IMR-90 (cell line): Measurements from ENCODE around the gene SULT1B1.

Experiments
- BHLHE40 ChIP-seq: fragments of 150-350 bp; IDR thresholded peaks from 2 replicates; pipeline ENCODE4 v1.6.1; 2016; ENCODE audit warnings: mild to moderate bottlenecking, low read depth, low read length
- CEBPB ChIP-seq: IDR thresholded peaks from 2 replicates; pipeline ENCODE4 v1.6.1; 2012; ENCODE audit warnings: low read depth, low read length, improper control_type of control experiment
- CHD1 ChIP-seq: IDR thresholded peaks from 2 replicates; pipeline ENCODE4 v1.6.1; 2012; ENCODE audit warnings: low read depth, low read length, improper control_type of control experiment
- FOS ChIP-seq: fragments of 150-350 bp; IDR thresholded peaks from 2 replicates; pipeline ENCODE4 v1.6.1; 2016; ENCODE audit warnings: low read depth, low read length
- MAFK ChIP-seq: IDR thresholded peaks from 2 replicates; pipeline ENCODE4 v1.6.1; 2012; ENCODE audit warnings: low read depth, low read length, improper control_type of control experiment
- POLR2A ChIP-seq: IDR thresholded peaks from 2 replicates; pipeline ENCODE4 v1.6.1; 2012; ENCODE audit warnings: mild to moderate bottlenecking, low read depth, low read length
- RAD21 ChIP-seq: IDR thresholded peaks from 2 replicates; pipeline ENCODE4 v1.6.1; 2012; ENCODE audit warnings: low read length, improper control_type of control experiment
- RFX5 ChIP-seq: IDR thresholded peaks from 2 replicates; pipeline ENCODE4 v1.8.0; 2012; ENCODE audit warnings: low read depth, mild to moderate bottlenecking, low read length, moderate library complexity
- SMC3 ChIP-seq: fragments of 150-350 bp; IDR thresholded peaks from 2 replicates; pipeline ENCODE4 v1.6.1; 2016; ENCODE audit warnings: low read depth, mild to moderate bottlenecking, antibody characterized with exemption, low read length, moderate library complexity
- TF ChIP-seq, protein P1 (sequence below): conservative IDR thresholded peaks from 2 replicates; pipeline ENCODE4 v1.5.1; 2012; ENCODE audit warnings: mild to moderate bottlenecking, low read depth, low read length, improper control_type of control experiment
- TF ChIP-seq, protein P2 (sequence below): fragments of 150-350 bp; IDR thresholded peaks from 2 replicates; pipeline ENCODE4 v1.6.1; 2016; ENCODE audit warnings: low read depth, mild to moderate bottlenecking, low read length, moderate library complexity, borderline replicate concordance
- TF ChIP-seq, protein P3 (sequence below): fragments of 150-350 bp; IDR thresholded peaks from 2 replicates; pipeline ENCODE4 v1.6.1; 2017; ENCODE audit warnings: mild to moderate bottlenecking, antibody characterized with exemption, low read length, low read depth

- TF ChIP-seq, protein P1, sequence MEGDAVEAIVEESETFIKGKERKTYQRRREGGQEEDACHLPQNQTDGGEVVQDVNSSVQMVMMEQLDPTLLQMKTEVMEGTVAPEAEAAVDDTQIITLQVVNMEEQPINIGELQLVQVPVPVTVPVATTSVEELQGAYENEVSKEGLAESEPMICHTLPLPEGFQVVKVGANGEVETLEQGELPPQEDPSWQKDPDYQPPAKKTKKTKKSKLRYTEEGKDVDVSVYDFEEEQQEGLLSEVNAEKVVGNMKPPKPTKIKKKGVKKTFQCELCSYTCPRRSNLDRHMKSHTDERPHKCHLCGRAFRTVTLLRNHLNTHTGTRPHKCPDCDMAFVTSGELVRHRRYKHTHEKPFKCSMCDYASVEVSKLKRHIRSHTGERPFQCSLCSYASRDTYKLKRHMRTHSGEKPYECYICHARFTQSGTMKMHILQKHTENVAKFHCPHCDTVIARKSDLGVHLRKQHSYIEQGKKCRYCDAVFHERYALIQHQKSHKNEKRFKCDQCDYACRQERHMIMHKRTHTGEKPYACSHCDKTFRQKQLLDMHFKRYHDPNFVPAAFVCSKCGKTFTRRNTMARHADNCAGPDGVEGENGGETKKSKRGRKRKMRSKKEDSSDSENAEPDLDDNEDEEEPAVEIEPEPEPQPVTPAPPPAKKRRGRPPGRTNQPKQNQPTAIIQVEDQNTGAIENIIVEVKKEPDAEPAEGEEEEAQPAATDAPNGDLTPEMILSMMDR, result no peak
- no peak for TF ChIP-seq RAD21
- TF ChIP-seq CEBPB, result no peak
- TF ChIP-seq POLR2A, result no peak
- TF ChIP-seq, protein P2, sequence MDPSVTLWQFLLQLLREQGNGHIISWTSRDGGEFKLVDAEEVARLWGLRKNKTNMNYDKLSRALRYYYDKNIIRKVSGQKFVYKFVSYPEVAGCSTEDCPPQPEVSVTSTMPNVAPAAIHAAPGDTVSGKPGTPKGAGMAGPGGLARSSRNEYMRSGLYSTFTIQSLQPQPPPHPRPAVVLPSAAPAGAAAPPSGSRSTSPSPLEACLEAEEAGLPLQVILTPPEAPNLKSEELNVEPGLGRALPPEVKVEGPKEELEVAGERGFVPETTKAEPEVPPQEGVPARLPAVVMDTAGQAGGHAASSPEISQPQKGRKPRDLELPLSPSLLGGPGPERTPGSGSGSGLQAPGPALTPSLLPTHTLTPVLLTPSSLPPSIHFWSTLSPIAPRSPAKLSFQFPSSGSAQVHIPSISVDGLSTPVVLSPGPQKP, result no peak
- no peak for TF ChIP-seq MAFK
- TF ChIP-seq CHD1, result no peak
- TF ChIP-seq, protein P3, sequence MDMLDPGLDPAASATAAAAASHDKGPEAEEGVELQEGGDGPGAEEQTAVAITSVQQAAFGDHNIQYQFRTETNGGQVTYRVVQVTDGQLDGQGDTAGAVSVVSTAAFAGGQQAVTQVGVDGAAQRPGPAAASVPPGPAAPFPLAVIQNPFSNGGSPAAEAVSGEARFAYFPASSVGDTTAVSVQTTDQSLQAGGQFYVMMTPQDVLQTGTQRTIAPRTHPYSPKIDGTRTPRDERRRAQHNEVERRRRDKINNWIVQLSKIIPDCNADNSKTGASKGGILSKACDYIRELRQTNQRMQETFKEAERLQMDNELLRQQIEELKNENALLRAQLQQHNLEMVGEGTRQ, result no peak
- TF ChIP-seq FOS, result no peak
- no peak for TF ChIP-seq RFX5
- no peak for TF ChIP-seq SMC3
- TF ChIP-seq BHLHE40, result no peak
These were observed 30.4 kb downstream of the SULT1B1 start for GRCh38 chr4:69730002-69730401.
